Middle frontal gyrus (tissue), 1 donor: ENCODE results near the gene ZIC4.

Source experiments
- DNase-seq: peaks from one replicate; pipeline ENCODE4 v3.0.0-alpha.2; 2015; ENCODE audit warnings: low spot score; ENCODE audit errors: extremely low spot score

ZIC4 gene

DNA sequence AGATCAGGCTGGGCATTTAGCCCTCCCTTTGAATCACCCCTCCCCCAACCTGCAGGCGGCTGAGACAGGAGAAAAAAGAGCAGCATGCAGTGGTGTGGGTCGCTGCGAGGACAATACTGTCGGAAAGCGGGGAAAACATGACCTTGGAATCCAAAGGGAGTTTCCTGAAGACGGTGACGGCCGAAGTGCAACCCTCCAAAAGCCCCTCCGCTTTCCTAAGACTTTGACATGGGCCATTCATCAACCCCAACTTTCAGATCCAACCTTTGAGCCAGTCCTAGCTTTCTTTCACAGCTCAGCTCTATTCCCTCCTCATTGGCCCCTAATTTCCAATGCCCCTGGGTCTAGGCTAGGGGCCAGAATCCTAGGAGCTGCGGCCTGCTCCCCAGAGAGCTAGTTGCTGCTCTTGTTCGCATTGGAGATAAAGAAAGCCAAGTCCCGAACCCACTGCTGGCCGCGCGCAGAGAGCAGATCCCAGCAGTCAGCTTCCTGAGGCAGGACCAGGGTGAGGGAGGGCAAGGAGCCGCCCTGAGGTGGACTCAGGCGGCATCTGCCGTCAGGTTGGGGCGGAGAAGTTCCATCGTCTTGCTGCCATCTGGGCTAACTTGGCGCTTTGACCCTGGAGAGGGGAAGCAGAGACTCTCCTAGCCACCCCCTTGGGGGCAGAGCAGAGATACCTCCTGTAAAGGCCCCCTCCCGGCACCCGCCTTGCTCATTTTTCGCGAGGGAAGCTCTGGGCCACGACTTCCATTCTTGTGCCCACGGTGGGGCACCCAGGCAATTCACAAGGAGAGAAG, 914 bp downstream of the ZIC4 start:
- no peak for DNase-seq

DNA sequence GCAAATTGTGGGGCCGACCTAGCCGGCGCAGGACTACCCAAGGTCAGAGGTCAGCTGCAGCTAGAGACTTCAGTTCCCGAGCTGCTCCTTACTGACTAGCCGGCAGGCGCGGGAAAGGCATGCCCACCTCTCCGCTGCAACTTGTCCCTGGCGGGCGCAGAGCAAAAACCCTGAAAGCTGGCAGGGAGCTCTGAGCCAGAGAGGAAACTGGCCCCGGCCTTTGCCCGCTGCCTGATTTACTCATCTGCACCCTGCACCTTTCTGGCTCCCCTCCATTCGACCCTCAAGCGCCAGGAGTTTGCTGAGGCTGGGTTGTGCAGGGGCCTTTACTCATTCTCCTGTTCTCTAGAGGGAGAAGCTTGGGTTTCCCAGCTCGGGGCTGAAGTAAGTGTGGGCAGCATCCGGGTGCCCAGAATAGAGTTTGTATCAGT, 1.5 kb downstream of the ZIC4 start:
- no peak for DNase-seq

GRCh38 chr3:147404000-147404799, 2.1 kb downstream of the ZIC4 start:
- DNase-seq, result no peak

DNA sequence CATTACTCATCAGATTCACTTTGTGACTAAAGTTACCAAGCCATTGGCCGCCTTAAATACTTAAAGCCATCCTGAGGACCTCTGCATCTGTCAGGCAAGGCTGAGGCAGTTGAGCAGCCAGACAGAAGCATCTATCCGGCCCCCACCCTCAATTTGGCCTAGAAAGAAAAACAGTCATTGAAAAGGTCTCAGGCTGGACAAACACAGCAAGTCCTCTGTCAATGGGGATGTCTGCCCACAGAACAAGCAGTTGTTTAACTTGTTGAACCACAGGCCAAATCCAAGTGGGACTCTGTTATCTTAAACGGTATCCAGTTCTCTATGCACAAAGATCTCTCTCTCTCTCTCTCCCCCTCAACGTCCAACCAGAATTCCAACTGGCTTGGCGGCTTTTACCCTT, 2.8 kb downstream of the ZIC4 start:
- DNase-seq, result no peak

DNA sequence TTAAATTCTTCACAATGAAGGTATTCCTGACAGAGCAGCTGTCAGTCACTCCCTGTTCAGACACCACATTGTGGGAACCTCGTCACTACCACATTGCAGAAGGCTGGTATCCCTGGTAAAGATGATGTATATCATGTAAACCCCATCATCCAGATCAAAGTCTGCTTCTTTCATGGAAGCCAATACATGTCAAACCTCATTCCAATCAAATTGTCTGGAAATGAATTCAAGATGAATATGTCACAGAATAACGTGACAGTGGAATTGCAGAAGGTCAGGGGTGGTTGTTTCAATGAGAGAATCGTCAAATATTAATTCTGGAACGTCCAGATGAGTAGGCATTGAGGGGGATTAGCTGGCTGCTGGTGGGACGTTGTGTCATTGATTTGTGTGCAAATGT, 4.2 kb downstream of the ZIC4 start:
- no peak for DNase-seq

DNA sequence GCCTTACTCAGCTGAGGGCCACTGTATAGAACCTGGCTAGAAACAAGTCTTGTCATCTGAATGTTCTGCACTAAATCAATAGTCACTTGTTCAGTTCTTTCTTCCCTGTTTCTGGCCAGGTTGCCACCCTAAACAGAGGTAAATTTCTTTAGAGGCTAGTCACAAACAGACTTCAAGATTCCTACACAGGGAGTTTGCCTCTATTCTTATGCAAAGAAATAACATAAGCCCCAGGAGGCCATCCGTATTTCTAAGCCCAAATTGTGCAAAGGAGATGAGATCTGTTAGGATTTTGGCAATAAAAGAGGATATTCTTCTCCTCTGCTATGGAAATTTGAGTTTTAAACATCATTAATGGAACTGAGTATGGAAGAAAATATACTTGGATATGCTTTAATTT, 4.9 kb downstream of the ZIC4 start:
- DNase-seq, result no peak

- DNase-seq, result no peak
Measured at GRCh38 chr3:147400999-147401398, 5.3 kb downstream of the ZIC4 start.

DNA sequence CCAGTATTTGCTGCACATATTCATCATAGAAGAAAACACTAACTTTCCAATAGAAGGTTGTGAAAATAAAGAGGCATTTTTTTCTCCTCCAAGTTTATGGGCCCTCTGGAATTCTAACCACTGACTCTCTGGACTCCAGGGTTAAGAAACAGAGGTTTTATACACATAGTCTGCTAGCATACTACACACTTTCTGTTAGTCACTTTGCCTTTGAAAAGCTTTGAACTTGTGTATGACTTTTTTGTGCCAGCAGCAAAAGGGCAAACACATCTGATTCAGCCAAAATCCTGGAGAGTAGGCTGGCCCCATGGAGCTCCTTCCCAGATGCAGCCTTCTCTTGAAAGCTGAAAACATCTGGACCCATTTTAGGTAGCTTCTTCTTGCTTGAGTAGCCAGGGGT, 6.2 kb downstream of the ZIC4 start:
- DNase-seq, result no peak

GRCh38 chr3:147398813-147399534, 7.4 kb downstream of the ZIC4 start:
- DNase-seq, result no peak

GRCh38 chr3:147397875-147398812, 8.2 kb downstream of the ZIC4 start:
- DNase-seq, result no peak

GRCh38 chr3:147397155-147397874, 9.0 kb downstream of the ZIC4 start:
- DNase-seq, result no peak

DNA sequence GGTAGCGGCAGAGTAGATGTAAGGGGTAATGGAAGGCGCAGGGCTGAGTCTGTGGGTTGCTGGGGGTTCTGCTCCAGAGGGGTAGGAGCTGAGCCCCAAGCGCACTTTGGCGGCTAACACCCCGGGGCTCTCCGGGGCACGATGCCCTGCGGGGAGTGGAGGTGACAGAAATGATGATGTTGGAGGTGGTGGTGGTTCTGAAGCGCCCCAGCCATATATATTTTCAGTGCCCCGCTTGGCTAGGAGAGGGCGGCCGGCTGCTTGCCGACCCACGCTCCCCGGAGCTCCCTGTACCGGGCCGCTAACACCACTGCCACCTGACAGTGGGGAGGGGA, 9.7 kb downstream of the ZIC4 start:
- no peak for DNase-seq

GRCh38 chr3:147395899-147396711, 10.2 kb downstream of the ZIC4 start:
- no peak for DNase-seq

GRCh38 chr3:147394884-147395225, 11.5 kb downstream of the ZIC4 start:
- no peak for DNase-seq

GRCh38 chr3:147393943-147394883, 12.1 kb downstream of the ZIC4 start:
- DNase-seq, result no peak

- DNase-seq, result no peak
Measured at GRCh38 chr3:147393261-147393942, 12.9 kb downstream of the ZIC4 start.

- DNase-seq, result no peak
Measured at GRCh38 chr3:147392625-147392946, 13.8 kb downstream of the ZIC4 start.
